Caco-2 (cell line): ENCODE results near the gene UBTD2. TPM values are rescaled to one million over a fixed set of nuclear protein-coding genes. Genes with fewer than 3 reads are reported as not detected.

ENCODE experiments used
- BruUV-seq: library from RNA; stranded (reverse); fragments of 400-500 nt; replicated peaks from 2 replicates; lab custom pipeline; 2021; lab: Mats Ljungman, UMichigan
- CTCF ChIA-PET: fragments of 300-600 bp; sonication (Branson Sonifier 250); formaldehyde crosslinking; loops from one replicate; lab custom pipeline; 2022; ENCODE audit warnings: antibody characterized with exemption; lab: Charles Lee
- POLR2A ChIA-PET: fragments of 300-600 bp; sonication (Branson Sonifier 250); formaldehyde crosslinking; loops from one replicate; lab custom pipeline; 2022; ENCODE audit warnings: antibody characterized with exemption; lab: Charles Lee
- DNase-seq, 2 experiments: peaks; one replicate each; pipeline versions ENCODE4 v3.0.0 to v3.0.0-alpha.2; 2020 to 2022
- H3K27me3 ChIP-seq: replicated peaks from 2 replicates; pipeline ENCODE4 v1.6.0; 2011; ENCODE audit warnings: low read length; ENCODE audit not compliant: control insufficient read depth, insufficient read depth
- H3K36me3 ChIP-seq: 2 replicates; pipeline ENCODE4 v1.5.1; 2011; ENCODE audit warnings: low read length; ENCODE audit not compliant: control insufficient read depth, insufficient read depth
- H3K4me1 ChIP-seq: fragments of 250-450 bp; sonication (Bioruptor Pico); 2 replicates; pipeline ENCODE4 v1.5.1; 2020; ENCODE audit warnings: mild to moderate bottlenecking
- H3K4me3 ChIP-seq: 2 replicates; pipeline ENCODE4 v1.5.1; 2011; ENCODE audit warnings: low read depth, mild to moderate bottlenecking, control low read depth, low read length
- H3K9me3 ChIP-seq: fragments of 250-450 bp; sonication (Bioruptor Pico); 2 replicates; pipeline ENCODE4 v1.5.1; 2020; ENCODE audit warnings: mild to moderate bottlenecking, moderate library complexity
- H3K27ac Mint-ChIP-seq: one replicate; pipeline ENCODE4 v1.8.0; 2022; ENCODE audit warnings: mixed read lengths; ENCODE audit not compliant: unreplicated experiment
- H3K27me3 Mint-ChIP-seq: one replicate; pipeline ENCODE4 v1.8.0; 2022; ENCODE audit warnings: mixed read lengths; ENCODE audit not compliant: insufficient read depth, unreplicated experiment
- H3K36me3 Mint-ChIP-seq: one replicate; pipeline ENCODE4 v1.8.0; 2022; ENCODE audit warnings: mild to moderate bottlenecking, mixed read lengths; ENCODE audit not compliant: insufficient read depth, unreplicated experiment
- H3K4me1 Mint-ChIP-seq: one replicate; pipeline ENCODE4 v1.8.0; 2022; ENCODE audit warnings: low read depth, mixed read lengths; ENCODE audit not compliant: unreplicated experiment
- H3K4me3 Mint-ChIP-seq: one replicate; pipeline ENCODE4 v1.8.0; 2022; ENCODE audit warnings: mild to moderate bottlenecking, moderate library complexity, mixed read lengths; ENCODE audit not compliant: unreplicated experiment
- H3K9me3 Mint-ChIP-seq: one replicate; pipeline ENCODE4 v1.8.0; 2022; ENCODE audit warnings: mixed read lengths; ENCODE audit not compliant: unreplicated experiment
- intact Hi-C: fragments of 100-400 bp; cut with micrococcal nuclease; formaldehyde crosslinking; loops from one replicate; pipeline ENCODE4 v1.10.0; 2022; ENCODE audit not compliant: unreplicated experiment
- total RNA-seq: library from RNA; stranded (reverse); gene quantifications from 2 replicates; pipeline ENCODE4 v1.2.3, GENCODE V29; 2022
- TF ChIP-seq, protein P1 (sequence below), 2 experiments: fragments of 200-600 bp in 1 of 2; IDR thresholded peaks; 1 replicate in 1 of 2; 2 replicates in 1 of 2; pipeline versions ENCODE4 v1.5.1 to v1.8.0; 2011 to 2022; ENCODE audit warnings: antibody characterized with exemption in 1 of 2, control low read depth in 1 of 2, inconsistent platforms in 1 of 2, low read depth in 1 of 2, low read length in 1 of 2, mild to moderate bottlenecking in 1 of 2, moderate library complexity in 1 of 2; ENCODE audit not compliant: insufficient read depth in 1 of 2, severe bottlenecking in 1 of 2, unreplicated experiment in 1 of 2

The UBTD2 gene
- total RNA-seq, 1 experiment from 2014 or later, result 32.4 TPM

GRCh38 chr5:172183881-172184280 lies 99.7 kb downstream of the UBTD2 start:
- Histone ChIP-seq H3K4me3 (no peak overlapping the region), H3K4me1 (peaks cover 8% of the 10 kb centered on the region; the same call in 1 of the 2 replicates), H3K27me3 (no peaks in the 10 kb centered on the region), H3K36me3 (no peaks in the 10 kb centered on the region), H3K9me3 (peaks cover 7% of the 10 kb centered on the region; the same call in 1 of the 2 replicates)
- Mint-ChIP-seq H3K27ac (no peak overlapping the region), H3K36me3 (peaks cover 17% of the 10 kb centered on the region), H3K27me3 (no peaks in the 10 kb centered on the region), H3K4me3 (no peak overlapping the region), H3K4me1 (no peaks in the 10 kb centered on the region), H3K9me3 (no peaks in the 10 kb centered on the region)
- ChIA-PET POLR2A (interaction anchor here (0.5 kb wide), 1 partner anchor 99 kb away, joined by 3 read pairs; no protein-coding TSS in a partner anchor), CTCF (interaction anchor here (0.6 kb wide), 1 partner anchor 64 kb away, joined by 4 read pairs; no protein-coding TSS in a partner anchor)
- intact Hi-C loops, result no loop called here
- BruUV-seq, result no TSS peak
- DNase-seq, result no peak
- TF ChIP-seq, protein P1, sequence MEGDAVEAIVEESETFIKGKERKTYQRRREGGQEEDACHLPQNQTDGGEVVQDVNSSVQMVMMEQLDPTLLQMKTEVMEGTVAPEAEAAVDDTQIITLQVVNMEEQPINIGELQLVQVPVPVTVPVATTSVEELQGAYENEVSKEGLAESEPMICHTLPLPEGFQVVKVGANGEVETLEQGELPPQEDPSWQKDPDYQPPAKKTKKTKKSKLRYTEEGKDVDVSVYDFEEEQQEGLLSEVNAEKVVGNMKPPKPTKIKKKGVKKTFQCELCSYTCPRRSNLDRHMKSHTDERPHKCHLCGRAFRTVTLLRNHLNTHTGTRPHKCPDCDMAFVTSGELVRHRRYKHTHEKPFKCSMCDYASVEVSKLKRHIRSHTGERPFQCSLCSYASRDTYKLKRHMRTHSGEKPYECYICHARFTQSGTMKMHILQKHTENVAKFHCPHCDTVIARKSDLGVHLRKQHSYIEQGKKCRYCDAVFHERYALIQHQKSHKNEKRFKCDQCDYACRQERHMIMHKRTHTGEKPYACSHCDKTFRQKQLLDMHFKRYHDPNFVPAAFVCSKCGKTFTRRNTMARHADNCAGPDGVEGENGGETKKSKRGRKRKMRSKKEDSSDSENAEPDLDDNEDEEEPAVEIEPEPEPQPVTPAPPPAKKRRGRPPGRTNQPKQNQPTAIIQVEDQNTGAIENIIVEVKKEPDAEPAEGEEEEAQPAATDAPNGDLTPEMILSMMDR (IDR thresholded peaks at IDR 0.05; ENCODE audit: insufficient read depth in 1 of 2, low read depth in 1 of 2, low read length in 1 of 2, severe bottlenecking in 1 of 2, unreplicated experiment in 1 of 2), result no peak

- intact Hi-C loops, result no loop called here
- Mint-ChIP-seq H3K27ac (no peak overlapping the region), H3K27me3 (no peaks in the 10 kb centered on the region), H3K4me3 (no peak overlapping the region), H3K36me3 (peaks cover 6% of the 10 kb centered on the region), H3K4me1 (no peaks in the 10 kb centered on the region), H3K9me3 (no peaks in the 10 kb centered on the region)
- no peak for DNase-seq
- Histone ChIP-seq H3K36me3 (no peaks in the 10 kb centered on the region), H3K27me3 (no peaks in the 10 kb centered on the region), H3K4me3 (no peak overlapping the region), H3K9me3 (peaks cover 7% of the 10 kb centered on the region; the same call in 1 of the 2 replicates), H3K4me1 (peaks cover 8% of the 10 kb centered on the region; the same call in 1 of the 2 replicates)
- TF ChIP-seq, protein P1 (IDR thresholded peaks at IDR 0.05; ENCODE audit: insufficient read depth in 1 of 2, low read depth in 1 of 2, low read length in 1 of 2, severe bottlenecking in 1 of 2, unreplicated experiment in 1 of 2), result no peak
- BruUV-seq, result no TSS peak
- ChIA-PET CTCF (no interaction called here), POLR2A (no interaction called here)
Measured at GRCh38 chr5:172182291-172182690, 101.3 kb downstream of the UBTD2 start.

DNA sequence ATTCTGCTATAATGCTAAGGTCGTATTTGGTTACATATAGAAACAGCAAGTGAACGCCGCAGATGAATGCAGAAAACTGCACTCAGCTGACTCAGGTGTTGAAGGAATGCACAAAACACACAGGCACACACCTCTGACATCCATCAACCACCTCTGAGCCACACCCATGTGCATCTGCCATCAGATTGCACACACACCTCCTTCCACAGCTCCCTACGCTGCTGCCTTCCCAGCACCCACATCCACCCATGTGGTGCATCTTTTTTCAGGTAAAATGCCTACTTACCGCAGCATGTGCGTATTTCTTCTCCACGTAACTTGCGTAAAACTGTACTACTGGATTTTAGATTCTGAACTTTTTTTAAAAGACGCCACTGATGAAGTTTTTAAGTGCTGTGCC lies 102.6 kb downstream of the UBTD2 start:
- Histone ChIP-seq H3K36me3 (no peaks in the 10 kb centered on the region), H3K9me3 (peaks cover 7% of the 10 kb centered on the region; the same call in 1 of the 2 replicates), H3K4me3 (no peak overlapping the region), H3K4me1 (no peaks in the 10 kb centered on the region), H3K27me3 (no peaks in the 10 kb centered on the region)
- H3K27ac Mint-ChIP-seq, result no peak overlapping the region
- no peaks in the 10 kb centered on the region for H3K4me1 Mint-ChIP-seq
- no peaks in the 10 kb centered on the region for H3K36me3 Mint-ChIP-seq
- CTCF ChIA-PET, result no interaction called here
- DNase-seq, result no peak
- H3K4me3 Mint-ChIP-seq, result no peak overlapping the region
- POLR2A ChIA-PET, result interaction anchor here (0.6 kb wide), 1 partner anchor 10 kb away, joined by 3 read pairs; no protein-coding TSS in a partner anchor
- H3K9me3 Mint-ChIP-seq, result no peaks in the 10 kb centered on the region
- TF ChIP-seq, protein P1 (IDR thresholded peaks at IDR 0.05; ENCODE audit: insufficient read depth in 1 of 2, low read depth in 1 of 2, low read length in 1 of 2, severe bottlenecking in 1 of 2, unreplicated experiment in 1 of 2), result no peak
- intact Hi-C loops, result no loop called here
- no TSS peak for BruUV-seq
- H3K27me3 Mint-ChIP-seq, result no peaks in the 10 kb centered on the region
